HG03159 (cell line): Measurements from ENCODE around the gene ETFB.

Source experiments
- ATAC-seq: cut with Tn5 transposase; IDR thresholded peaks from one replicate; pipeline ENCODE4 v1.9.1; 2021; ENCODE audit warnings: mild to moderate bottlenecking, moderate library complexity; ENCODE audit not compliant: unreplicated experiment

The ETFB gene

DNA sequence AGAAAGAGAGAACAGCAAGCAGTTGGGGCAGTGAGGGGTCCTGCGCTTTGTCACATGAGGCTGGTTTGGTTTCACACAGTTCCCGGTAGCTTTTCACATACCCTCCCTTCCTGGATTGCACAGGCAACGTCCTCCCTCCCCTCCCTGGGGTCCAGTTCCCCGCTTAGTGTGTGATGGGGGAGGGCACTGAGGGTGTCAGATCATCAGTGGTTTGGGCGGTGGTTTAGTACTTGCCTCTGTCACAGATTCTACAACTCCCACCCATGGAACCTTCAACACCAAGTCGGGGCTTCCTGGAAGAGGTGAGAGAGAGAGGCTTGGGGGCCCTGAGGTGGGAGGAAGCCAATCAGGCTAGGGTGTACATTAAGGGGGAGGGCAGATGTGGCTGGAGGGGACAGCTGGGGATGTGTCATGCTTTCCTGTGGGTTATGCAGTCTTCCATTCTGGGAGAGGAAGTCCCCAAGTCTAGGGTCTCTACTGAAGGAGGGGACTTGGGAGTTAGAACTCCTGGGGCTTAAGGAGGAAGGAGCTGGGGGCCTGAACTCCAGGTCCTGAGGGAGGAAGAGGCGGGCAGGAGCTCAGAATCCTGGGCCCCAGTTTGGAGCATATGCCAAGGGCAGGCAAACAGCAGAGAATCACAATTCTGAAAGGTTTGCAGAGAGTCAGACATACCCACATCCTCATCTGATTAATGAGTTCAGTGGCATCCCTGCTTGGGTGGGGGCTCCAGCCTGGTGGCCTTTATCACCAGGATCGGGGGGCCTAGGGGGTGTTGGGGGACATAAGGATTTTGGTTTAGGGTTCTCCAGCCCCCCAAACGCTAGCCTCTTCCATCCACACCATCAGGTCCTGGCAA is 6.7 kb upstream of the ETFB start, which contains the start of gene NKG7:
Gene NKG7 (minus strand): TSS at position 6 of the 856 bp plus-strand sequence. CDS start 119 bp downstream, outside the sequence.
- no peak for ATAC-seq

DNA sequence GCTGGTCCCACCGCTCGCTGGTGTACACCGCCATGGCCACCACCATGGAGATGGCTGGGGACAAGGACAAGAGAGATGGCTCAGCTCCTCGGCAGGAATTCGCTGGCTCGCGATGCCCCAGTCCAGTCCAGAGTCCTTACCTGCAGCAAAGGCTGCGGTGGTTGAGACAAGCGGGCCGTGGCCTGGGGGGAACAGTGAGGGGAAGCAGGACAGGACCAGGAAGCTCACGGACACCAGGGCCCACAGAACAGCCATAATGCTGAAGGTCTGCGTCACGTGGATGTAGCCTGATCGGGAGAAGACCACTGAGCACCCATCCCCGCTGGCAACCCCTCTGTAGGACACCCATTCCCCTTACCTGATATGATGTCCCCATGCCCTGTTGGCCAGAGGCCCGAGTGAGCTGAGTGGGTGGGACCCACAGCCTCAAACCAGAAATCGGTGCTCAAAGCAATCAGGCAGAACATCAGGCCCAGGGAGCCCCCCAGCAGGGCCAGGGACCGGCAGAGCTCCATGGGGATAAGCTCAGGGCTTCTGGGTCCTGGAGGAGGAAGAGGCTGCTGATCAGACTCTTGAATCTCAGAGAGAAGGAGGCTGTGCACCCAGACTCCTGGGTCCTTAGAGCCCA is 5.9 kb upstream of the ETFB start:
- no peak for ATAC-seq

- no peak for ATAC-seq
Measured at GRCh38 chr19:51371186-51371690, 5.0 kb upstream of the ETFB start.

DNA sequence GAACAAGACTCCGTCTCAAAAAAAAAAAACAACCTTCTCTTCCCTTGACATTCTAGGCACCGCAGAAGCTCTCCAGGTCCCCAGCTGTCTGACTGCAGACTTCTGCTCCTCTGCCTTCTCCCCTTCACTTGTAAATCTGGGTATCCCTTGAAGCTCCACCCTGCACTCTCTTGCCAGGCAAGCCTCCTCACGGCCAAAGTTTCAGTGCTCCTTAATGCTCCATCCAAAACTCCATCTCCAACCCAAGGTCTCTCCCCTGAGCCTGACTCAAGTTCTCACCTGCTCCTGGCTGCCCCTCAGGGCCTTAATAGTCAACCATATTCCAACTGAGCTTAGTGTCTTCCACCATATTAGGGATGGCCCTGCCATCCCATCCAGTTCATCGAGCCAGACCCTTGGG is 4.0 kb upstream of the ETFB start:
- ATAC-seq: no peak

DNA sequence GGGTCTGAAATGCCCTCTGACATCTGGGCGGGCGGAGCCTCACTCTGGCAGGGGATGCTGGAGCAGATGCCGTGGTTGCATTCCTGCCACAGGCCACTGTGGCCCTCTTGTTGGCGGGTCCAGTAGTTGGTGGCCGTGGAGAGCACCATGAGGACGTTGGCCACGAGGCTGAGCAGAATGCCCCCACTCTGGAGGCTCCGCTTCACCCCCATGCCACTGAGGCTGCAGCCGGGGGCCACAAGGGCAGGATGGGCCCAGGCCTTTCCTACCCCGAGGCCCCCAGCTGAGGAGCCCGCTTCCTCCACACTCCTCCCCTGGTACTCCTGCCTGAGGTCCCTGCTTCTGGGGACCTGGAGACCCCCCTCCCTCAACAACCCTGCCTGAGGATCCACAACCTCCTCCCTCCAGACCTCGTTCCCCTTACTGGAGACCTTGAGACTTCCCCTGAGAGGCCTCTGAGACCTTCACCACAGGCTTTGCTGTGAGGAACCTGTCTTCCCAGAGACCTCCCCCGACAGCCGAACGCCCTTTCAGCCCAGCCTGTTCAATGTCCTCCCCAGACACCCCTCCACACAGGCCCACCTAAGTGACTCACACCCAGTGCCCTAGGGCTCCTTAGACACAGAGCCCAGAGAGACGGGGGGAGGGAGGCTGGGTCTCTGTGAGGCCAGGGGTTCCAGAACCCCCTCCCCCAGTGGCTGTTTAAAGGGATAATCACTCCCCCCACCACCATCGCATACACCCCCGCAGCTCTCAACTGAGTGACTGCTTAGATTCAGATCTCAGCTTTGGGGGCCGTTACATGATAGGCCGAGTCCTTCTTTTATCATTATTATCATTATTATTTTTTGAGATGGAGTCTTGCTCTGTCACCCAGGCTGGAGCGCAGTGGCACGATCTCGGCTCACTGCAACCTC is 2.4 kb upstream of the ETFB start, which contains the start of gene CLDND2:
Gene CLDND2 (minus strand): TSS at position 638 of the 917 bp plus-strand sequence. CDS start 426 bp downstream, at position 212.
- ATAC-seq: no peak

- ATAC-seq: peak; percentile 68
Measured at GRCh38 chr19:51367565-51368365, 1.6 kb upstream of the ETFB start.

GRCh38 chr19:51367255-51367564 is 1.0 kb upstream of the ETFB start:
- peak; percentile 10 for ATAC-seq

GRCh38 chr19:51366389-51367254 is 434 bp upstream of the ETFB start:
- peak; percentile 43 for ATAC-seq

- ATAC-seq: no peak
Measured at GRCh38 chr19:51365211-51365964, 800 bp downstream of the ETFB start.

DNA sequence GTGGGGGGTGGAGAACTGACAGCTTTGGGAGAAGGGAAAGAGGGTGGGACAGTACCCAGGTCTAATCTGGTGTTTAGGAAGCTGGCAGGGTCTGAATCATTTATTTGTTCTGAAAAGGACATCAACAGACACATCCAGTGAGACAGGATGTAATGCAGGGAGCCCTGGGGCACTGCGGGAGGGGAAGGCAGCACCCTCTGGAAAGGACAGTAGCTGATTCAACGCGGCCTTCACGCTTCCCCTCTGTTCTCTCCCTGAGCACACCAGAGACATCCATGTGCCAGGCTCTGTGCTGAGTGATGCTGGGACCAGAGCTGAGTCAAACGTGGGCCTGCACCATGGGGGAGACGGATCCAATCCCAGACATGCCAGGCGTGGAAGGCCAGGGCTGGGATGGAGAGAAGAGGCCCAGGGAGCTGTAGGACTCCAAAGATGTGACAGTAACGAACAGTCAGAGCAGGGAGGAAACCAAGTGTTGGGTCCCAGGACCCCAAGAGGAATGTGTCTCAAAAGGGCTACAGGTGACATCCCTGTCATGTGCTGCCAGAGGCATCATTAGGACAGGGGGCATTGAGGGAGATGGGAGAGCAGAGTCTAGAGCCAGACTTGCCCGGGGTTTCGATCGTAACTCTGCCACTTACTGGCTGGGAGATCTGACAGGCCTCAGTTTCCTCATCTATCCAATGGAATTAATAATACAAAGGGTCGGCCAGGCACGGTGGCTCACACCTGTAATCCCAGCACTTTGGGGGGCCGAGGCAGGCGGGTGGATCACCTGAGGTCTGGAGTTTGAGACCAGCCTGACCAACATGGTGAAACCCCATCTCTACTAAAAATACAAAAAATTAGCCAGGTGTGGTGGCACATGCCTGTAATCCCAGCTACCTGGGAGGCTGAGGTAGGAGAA is 1.7 kb downstream of the ETFB start:
- no peak for ATAC-seq

GRCh38 chr19:51361239-51361638 is 4.9 kb downstream of the ETFB start:
- ATAC-seq: no peak

GRCh38 chr19:51359294-51359693 is 6.9 kb downstream of the ETFB start:
- no peak for ATAC-seq

DNA sequence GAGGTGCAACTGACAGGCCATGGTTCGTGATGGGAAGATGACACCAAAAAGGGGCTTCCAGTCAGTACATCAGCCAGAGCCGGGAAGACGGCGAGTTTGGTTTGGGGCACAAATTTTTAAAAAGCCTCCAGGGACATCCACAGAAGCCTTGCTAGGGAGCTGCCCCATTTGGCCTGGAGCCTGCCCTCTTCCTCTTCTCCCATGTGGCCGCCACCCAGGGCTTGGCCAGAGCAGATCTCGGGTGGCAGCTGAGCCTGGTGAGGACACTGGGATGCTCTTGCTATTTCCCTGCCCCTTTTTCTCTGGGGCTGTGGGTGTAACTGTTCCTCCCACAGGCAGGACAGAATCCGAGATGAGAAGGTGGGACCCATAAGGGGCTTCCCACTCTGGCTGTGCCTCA is 8.2 kb downstream of the ETFB start:
- no peak for ATAC-seq

GRCh38 chr19:51356159-51356801 is 9.9 kb downstream of the ETFB start:
- ATAC-seq: no peak

DNA sequence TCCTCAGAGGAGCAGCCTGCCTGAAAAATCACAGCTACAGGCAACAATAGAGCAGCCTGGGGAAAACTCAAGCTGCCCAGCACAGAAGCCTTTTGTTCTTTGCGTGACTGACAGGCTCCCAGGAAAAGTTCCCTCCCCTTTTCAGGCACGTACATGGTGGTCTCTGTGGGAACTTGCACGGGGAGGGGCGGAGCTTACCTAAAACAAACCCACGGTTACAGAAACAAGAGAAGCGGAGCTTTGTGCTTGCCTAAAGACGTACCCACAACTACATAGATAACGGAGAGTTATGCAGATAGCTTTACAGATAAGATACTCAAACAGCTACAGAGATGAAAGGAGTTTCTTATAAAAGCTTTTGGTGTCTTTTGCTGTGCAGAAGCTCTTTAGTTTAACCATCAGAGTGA is 11.4 kb downstream of the ETFB start:
- no peak for ATAC-seq

GRCh38 chr19:51354103-51354741 is 12.0 kb downstream of the ETFB start:
- no peak for ATAC-seq
